K562 (cell line): Measurements from ENCODE around the gene PCNX3.

Experiments used
- CTCF ChIP-seq, 3 experiments: IDR thresholded peaks in 2 of 3; conservative IDR thresholded peaks in 1 of 3; 2 replicates each; pipeline ENCODE4 v1.5.1; 2011 to 2012; ENCODE audit warnings: low read length in 3 of 3, mild to moderate bottlenecking in 3 of 3, control low read depth in 2 of 3, improper control_type of control experiment in 1 of 3, inconsistent platforms in 1 of 3, low read depth in 1 of 3, mixed read lengths in 1 of 3, moderate library complexity in 1 of 3; ENCODE audit not compliant: insufficient read depth in 2 of 3
- POLR2B ChIP-seq: fragments of 450-650 bp; IDR thresholded peaks from 2 replicates; pipeline ENCODE4 v1.6.1; 2018; ENCODE audit warnings: low read depth; ENCODE audit not compliant: partially characterized antibody
- ZBTB26 ChIP-seq: fragments of 450-650 bp; formaldehyde crosslinking; IDR thresholded peaks from 2 replicates; pipeline ENCODE4 v1.4.0; 2022; ENCODE audit warnings: missing genetic modification characterization

GRCh38 chr11:65646958-65647701 is 31.6 kb downstream of the PCNX3 start:
- TF ChIP-seq POLR2B (no peak), CTCF (IDR thresholded peaks at IDR 0.05 in 2 of 3, conservative IDR thresholded peaks at IDR 0.05 in 1 of 3; ENCODE audit: insufficient read depth in 2 of 3, low read depth in 1 of 3, low read length in 3 of 3) (no peak), ZBTB26 (no peak)
